ENCODE measurements around the gene SYDE2.

SYDE2 gene

GRCh38 chr1:85116856-85117255 is 84.0 kb downstream of the SYDE2 start:
- DNase-seq = no peak

GRCh38 chr1:85115933-85116332 is 84.9 kb downstream of the SYDE2 start:
- DNase-seq = no peak

GRCh38 chr1:85111695-85112094 is 89.1 kb downstream of the SYDE2 start:
- no peak for DNase-seq

GRCh38 chr1:85109475-85109874 is 91.3 kb downstream of the SYDE2 start:
- no peak for DNase-seq
